AG04449 (cell line): ENCODE measurements around the gene FLNB.

Experiments
- CTCF ChIA-PET: fragments of 350-600 bp; formaldehyde crosslinking; extraction: SDS; loops from one replicate; lab custom pipeline; 2021; ENCODE audit warnings: antibody characterized with exemption; lab: Yijun Ruan, JAX
- POLR2A ChIA-PET: fragments of 400-600, 350-600 bp; formaldehyde crosslinking; extraction: SDS; loops from one replicate; lab custom pipeline; 2020; ENCODE audit warnings: antibody characterized with exemption, inconsistent platforms; lab: Yijun Ruan, JAX
- DNase-seq: peaks from one replicate; pipeline ENCODE4 v3.0.0-alpha.2; 2010; ENCODE audit warnings: low read depth, low spot score
- H3K4me3 ChIP-seq: 2 replicates; pipeline ENCODE4 v1.5.1; 2011; ENCODE audit warnings: low read depth, mild to moderate bottlenecking, control low read depth, low read length
- CTCF ChIP-seq: IDR thresholded peaks from one replicate; pipeline ENCODE4 v1.5.1; 2011; ENCODE audit warnings: mild to moderate bottlenecking, moderate library complexity, low read length, control low read depth, inconsistent platforms; ENCODE audit not compliant: insufficient read depth; ENCODE audit errors: missing control alignments

Gene FLNB

GRCh38 chr3:58124387-58124786, 116.2 kb downstream of the FLNB start:
- ChIA-PET CTCF (no interaction called here), POLR2A (no interaction called here)
- no peak for DNase-seq
- no peak for TF ChIP-seq CTCF
- H3K4me3 ChIP-seq: no peak overlapping the region

GRCh38 chr3:58129041-58129770, 121.0 kb downstream of the FLNB start:
- POLR2A ChIA-PET: no interaction called here
- DNase-seq: no peak
- CTCF ChIA-PET: interaction anchor here (1.1 to 4.4 kb wide), 3 partner anchors 17 to 167 kb away, joined by 3 to 18 read pairs (median 5); partner anchors contain the start of gene FLNB
- TF ChIP-seq CTCF: no peak
- no peak overlapping the region for H3K4me3 ChIP-seq

- ChIA-PET POLR2A (no interaction called here), CTCF (no interaction called here)
- no peak for DNase-seq
- no peak for TF ChIP-seq CTCF
- H3K4me3 ChIP-seq: no peak overlapping the region
Observed at GRCh38 chr3:58130591-58130990, 122.4 kb downstream of the FLNB start.

- no peak for DNase-seq
- H3K4me3 ChIP-seq: no peak overlapping the region
- ChIA-PET POLR2A (no interaction called here), CTCF (interaction anchor here (1.8 kb wide), 1 partner anchor 123 kb away, joined by 7 read pairs; the partner anchor contains the start of gene FLNB)
- no peak for TF ChIP-seq CTCF
Observed at GRCh38 chr3:58131101-58131825, 123.0 kb downstream of the FLNB start.

- H3K4me3 ChIP-seq: no peak overlapping the region
- CTCF ChIA-PET: interaction anchor here (0.8 to 1.8 kb wide), 3 partner anchors 34 to 125 kb away, joined by 3 to 7 read pairs (median 4); partner anchors contain the start of gene FLNB
- TF ChIP-seq CTCF: no peak
- POLR2A ChIA-PET: interaction anchor here (0.6 kb wide), 1 partner anchor 10 kb away, joined by 3 read pairs; no protein-coding TSS in a partner anchor
- no peak for DNase-seq
Observed at GRCh38 chr3:58132850-58133249, 124.6 kb downstream of the FLNB start.

- TF ChIP-seq CTCF: no peak
- ChIA-PET POLR2A (no interaction called here), CTCF (interaction anchor here (0.8 to 2.1 kb wide), 6 partner anchors 9 to 33 kb away, joined by 3 to 7 read pairs (median 4); no protein-coding TSS in a partner anchor)
- DNase-seq: no peak
- no peak overlapping the region for H3K4me3 ChIP-seq
Observed at GRCh38 chr3:58134468-58134867, 126.2 kb downstream of the FLNB start.
